ENCODE results near the gene ERC1.

Gene ERC1

DNA sequence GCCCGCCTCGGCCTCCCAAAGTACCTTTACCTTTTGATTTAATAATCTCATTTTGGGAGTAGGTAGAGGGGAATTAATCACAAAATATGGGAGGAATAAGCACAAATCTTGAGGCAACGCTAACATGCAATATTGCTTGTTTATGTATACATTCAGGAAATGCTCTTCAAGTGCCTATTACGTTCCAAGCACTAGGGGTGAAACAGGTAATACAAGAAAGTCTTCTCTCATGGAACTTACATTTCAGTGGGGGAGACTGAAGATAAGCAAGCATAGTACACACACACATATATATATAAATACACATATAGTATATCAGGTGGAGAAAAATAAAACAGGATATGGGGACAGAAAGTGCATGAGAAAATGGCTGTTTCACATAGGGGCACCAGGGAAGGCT is 19.0 kb upstream of the ERC1 start:
- no peaks in the 10 kb centered on the region for H3K4me1 Mint-ChIP-seq
- no peaks in the 10 kb centered on the region for H3K36me3 Mint-ChIP-seq

GRCh38 chr12:974271-974862 is 16.7 kb upstream of the ERC1 start:
- no peaks in the 10 kb centered on the region for H3K27me3 Mint-ChIP-seq
- no peaks in the 10 kb centered on the region for H3K9me3 Mint-ChIP-seq
- H3K4me3 Mint-ChIP-seq: no peak overlapping the region
- no peak overlapping the region for H3K27ac Mint-ChIP-seq
- H3K36me3 Mint-ChIP-seq: no peaks in the 10 kb centered on the region
- peaks cover 7% of the 10 kb centered on the region for H3K4me1 Mint-ChIP-seq
- ATAC-seq: no peak

More for the DNA sequence above, 19.0 kb upstream of the ERC1 start:
- no peak for ATAC-seq
- Mint-ChIP-seq H3K27ac (no peak overlapping the region), H3K9me3 (no peaks in the 10 kb centered on the region), H3K27me3 (no peaks in the 10 kb centered on the region), H3K4me3 (no peak overlapping the region)

- ATAC-seq: no peak
- H3K36me3 Mint-ChIP-seq: no peaks in the 10 kb centered on the region
- no peak overlapping the region for H3K27ac Mint-ChIP-seq
- no peaks in the 10 kb centered on the region for H3K27me3 Mint-ChIP-seq
- no peaks in the 10 kb centered on the region for H3K9me3 Mint-ChIP-seq
- no peak overlapping the region for H3K4me3 Mint-ChIP-seq
- peaks cover 7% of the 10 kb centered on the region for H3K4me1 Mint-ChIP-seq
These were observed 14.4 kb upstream of the ERC1 start for GRCh38 chr12:976644-977043.

- no peak overlapping the region for H3K27ac Mint-ChIP-seq
- no peaks in the 10 kb centered on the region for H3K27me3 Mint-ChIP-seq
- no peaks in the 10 kb centered on the region for H3K36me3 Mint-ChIP-seq
- H3K4me1 Mint-ChIP-seq: peaks cover 7% of the 10 kb centered on the region
- no peak overlapping the region for H3K4me3 Mint-ChIP-seq
- ATAC-seq: no peak
- H3K9me3 Mint-ChIP-seq: no peaks in the 10 kb centered on the region
These were observed 13.9 kb upstream of the ERC1 start for GRCh38 chr12:977156-977555.

- Mint-ChIP-seq H3K4me1 (peaks cover 7% of the 10 kb centered on the region), H3K36me3 (no peaks in the 10 kb centered on the region)
These were observed 11.7 kb upstream of the ERC1 start for GRCh38 chr12:979349-979748.

DNA sequence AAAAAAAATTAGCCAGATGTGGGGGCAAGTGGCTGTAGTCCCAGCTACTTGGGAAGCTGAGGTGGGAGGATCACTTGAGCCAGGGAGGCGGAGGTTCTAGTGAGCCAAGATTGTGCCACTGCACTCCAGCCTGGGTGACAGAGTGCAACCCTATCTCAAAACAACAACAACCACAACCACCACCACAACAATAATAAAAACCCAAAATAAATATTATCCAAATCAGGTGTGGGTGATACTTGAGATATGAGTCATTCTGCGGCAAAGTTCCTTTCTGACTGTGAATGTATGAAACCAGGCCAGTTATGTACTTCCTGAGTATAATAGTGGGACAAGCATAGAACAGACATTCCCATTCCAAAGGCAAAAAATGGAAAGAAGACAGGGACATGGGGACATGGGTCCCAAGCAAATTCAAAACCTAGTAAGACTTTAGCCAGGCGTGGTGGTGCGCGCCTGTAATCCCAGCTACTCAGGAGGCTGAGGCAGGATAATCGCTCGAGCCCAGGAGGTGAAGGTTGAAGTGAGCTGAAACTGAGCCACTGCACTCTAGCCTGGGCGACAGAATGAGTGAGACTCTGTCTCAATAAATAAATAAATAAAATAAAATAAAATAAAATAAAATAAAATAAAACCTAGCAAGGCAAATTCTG is 9.7 kb upstream of the ERC1 start:
- Mint-ChIP-seq H3K36me3 (no peaks in the 10 kb centered on the region), H3K4me3 (no peak overlapping the region), H3K9me3 (no peaks in the 10 kb centered on the region), H3K4me1 (peaks cover 7% of the 10 kb centered on the region), H3K27me3 (no peaks in the 10 kb centered on the region), H3K27ac (no peak overlapping the region)
- no peak for ATAC-seq

More at GRCh38 chr12:979349-979748, 11.7 kb upstream of the ERC1 start:
- ATAC-seq: no peak
- Mint-ChIP-seq H3K9me3 (no peaks in the 10 kb centered on the region), H3K4me3 (no peak overlapping the region), H3K27ac (no peak overlapping the region), H3K27me3 (no peaks in the 10 kb centered on the region)

DNA sequence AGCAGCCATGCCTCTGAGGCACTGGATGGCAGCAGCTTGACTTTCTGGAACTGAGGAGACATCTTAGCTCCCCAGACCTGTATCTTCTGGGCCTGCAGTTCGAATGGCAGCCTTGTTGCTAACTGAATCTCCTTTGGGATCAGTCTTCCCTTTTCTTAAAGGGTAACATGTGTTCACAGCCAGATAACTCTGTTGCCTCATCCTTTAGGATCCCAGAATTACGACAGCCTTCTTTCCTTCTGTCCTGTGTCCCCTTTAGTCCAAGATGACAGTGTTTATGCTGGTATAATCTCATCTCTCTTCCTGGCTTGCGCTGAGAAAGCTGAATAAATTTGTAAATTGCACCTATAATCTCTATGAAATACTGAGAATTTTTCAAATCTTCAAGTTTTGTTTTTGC is 9.1 kb upstream of the ERC1 start:
- H3K4me3 Mint-ChIP-seq: no peak overlapping the region
- no peaks in the 10 kb centered on the region for H3K9me3 Mint-ChIP-seq
- no peak for ATAC-seq
- no peaks in the 10 kb centered on the region for H3K36me3 Mint-ChIP-seq
- peaks cover 7% of the 10 kb centered on the region for H3K4me1 Mint-ChIP-seq
- no peak overlapping the region for H3K27ac Mint-ChIP-seq
- H3K27me3 Mint-ChIP-seq: no peaks in the 10 kb centered on the region

GRCh38 chr12:988646-989045 is 2.4 kb upstream of the ERC1 start:
- no peaks in the 10 kb centered on the region for H3K9me3 Mint-ChIP-seq
- H3K27ac Mint-ChIP-seq: no peak overlapping the region
- peaks cover 15% of the 10 kb centered on the region for H3K4me1 Mint-ChIP-seq
- no peak overlapping the region for H3K4me3 Mint-ChIP-seq
- no peaks in the 10 kb centered on the region for H3K36me3 Mint-ChIP-seq
- no peaks in the 10 kb centered on the region for H3K27me3 Mint-ChIP-seq
- ATAC-seq: no peak

- no peak for ATAC-seq
- no peaks in the 10 kb centered on the region for H3K27me3 Mint-ChIP-seq
- no peaks in the 10 kb centered on the region for H3K9me3 Mint-ChIP-seq
- peaks cover 15% of the 10 kb centered on the region for H3K4me1 Mint-ChIP-seq
- H3K27ac Mint-ChIP-seq: no peak overlapping the region
- H3K4me3 Mint-ChIP-seq: no peak overlapping the region
- no peaks in the 10 kb centered on the region for H3K36me3 Mint-ChIP-seq
These were observed 2.0 kb upstream of the ERC1 start for GRCh38 chr12:989051-989450.

DNA sequence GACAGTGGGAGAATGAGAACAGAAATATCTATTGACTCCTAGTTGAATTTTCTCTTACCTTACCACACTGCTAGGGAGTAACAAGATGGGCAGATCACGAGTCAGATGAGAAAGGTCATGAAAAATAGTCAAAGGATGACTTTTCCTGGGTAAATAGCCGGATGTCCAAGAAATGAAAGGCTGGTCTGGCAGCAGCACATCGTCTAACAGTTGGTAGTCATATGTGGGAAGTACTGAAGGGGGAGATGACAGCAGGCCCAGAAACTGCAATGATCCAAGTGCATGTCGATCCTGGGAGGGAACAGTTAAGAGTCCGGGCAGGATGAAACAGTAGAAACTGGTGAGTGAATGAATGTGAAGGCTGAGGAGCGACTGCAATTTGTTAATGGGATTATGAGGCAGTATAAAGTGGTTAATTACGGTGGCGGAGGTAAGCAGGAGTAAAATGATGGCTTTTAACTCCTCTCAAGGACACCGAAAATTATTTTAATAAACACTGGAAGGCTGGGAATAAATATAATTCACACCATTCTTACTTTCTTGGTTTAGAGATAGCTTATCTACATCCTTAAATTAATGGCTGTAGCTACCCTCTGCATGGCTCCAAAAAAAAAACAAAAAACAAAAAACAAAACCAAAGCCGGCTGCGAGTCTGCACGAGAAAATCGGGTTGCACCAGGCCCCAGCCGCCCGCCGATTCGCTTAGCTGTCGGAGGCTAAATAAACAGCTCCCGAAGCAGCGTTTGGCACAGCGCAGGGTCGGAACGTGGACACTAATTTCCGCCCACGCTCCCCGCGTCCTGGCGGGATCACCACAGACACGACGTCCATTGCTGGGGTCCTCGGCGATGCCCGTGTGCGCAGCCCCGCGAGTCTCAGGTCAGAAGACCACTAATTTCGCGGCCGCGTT is 1.0 kb upstream of the ERC1 start:
- ATAC-seq: peak; percentile 44
- Mint-ChIP-seq H3K27ac (peak overlapping the region; percentile 96), H3K27me3 (no peaks in the 10 kb centered on the region), H3K4me1 (peaks cover 18% of the 10 kb centered on the region), H3K36me3 (no peaks in the 10 kb centered on the region), H3K9me3 (no peaks in the 10 kb centered on the region), H3K4me3 (peak overlapping the region; percentile 84)

- Mint-ChIP-seq H3K4me1 (peaks cover 28% of the 10 kb centered on the region), H3K9me3 (no peaks in the 10 kb centered on the region), H3K27me3 (no peaks in the 10 kb centered on the region), H3K27ac (peak overlapping the region; percentile 96), H3K36me3 (no peaks in the 10 kb centered on the region), H3K4me3 (peak overlapping the region; percentile 84)
- ATAC-seq: peak; percentile 81
These were observed 619 bp downstream of the ERC1 start for GRCh38 chr12:991350-992333.

- H3K4me3 Mint-ChIP-seq: no peak overlapping the region
- H3K27me3 Mint-ChIP-seq: no peaks in the 10 kb centered on the region
- H3K27ac Mint-ChIP-seq: no peak overlapping the region
- no peaks in the 10 kb centered on the region for H3K36me3 Mint-ChIP-seq
- no peaks in the 10 kb centered on the region for H3K9me3 Mint-ChIP-seq
- no peak for ATAC-seq
- peaks cover 38% of the 10 kb centered on the region for H3K4me1 Mint-ChIP-seq
These were observed 1.6 kb downstream of the ERC1 start for GRCh38 chr12:992647-993046.

DNA sequence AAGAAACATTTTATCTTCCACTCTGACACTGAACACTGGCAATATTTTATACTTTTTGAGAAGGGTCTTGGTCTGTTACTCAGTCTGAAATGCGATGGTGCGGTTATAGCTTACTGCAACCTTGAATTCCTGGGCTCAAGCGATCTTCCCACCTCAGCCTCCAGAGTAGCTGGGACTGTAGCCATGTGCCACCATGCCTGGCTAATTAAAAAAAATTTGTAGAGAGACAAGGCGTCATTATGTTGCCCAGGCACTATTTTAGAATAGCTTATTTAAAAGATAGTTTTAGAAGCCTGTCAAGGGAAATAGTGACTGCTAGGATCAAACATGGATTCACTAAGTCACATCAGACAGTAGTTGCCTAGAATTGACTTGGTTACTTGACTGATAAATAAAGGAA is 5.9 kb downstream of the ERC1 start:
- Mint-ChIP-seq H3K36me3 (no peaks in the 10 kb centered on the region), H3K27me3 (no peaks in the 10 kb centered on the region), H3K4me1 (peaks cover 46% of the 10 kb centered on the region), H3K9me3 (no peaks in the 10 kb centered on the region), H3K4me3 (no peak overlapping the region), H3K27ac (no peak overlapping the region)
- no peak for ATAC-seq

DNA sequence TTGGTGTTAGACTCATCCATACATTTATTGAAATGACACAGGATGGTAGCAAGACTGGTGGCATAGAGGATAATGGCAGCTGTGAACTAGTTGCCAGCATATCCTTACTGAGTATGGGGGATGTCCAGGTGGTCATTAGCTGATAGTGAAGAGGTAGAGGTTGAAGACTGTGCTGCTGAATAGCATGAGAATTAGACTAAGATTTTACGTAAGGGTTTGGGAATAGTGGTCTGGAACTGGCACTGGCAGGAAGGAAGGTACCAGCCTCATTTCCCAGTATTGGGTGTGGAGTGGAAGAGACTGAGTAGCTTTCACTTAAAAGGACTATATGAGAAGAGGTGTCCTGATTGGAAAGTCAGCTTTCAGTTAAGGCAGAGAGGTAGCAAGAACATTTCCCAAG is 6.5 kb downstream of the ERC1 start:
- H3K36me3 Mint-ChIP-seq: no peaks in the 10 kb centered on the region
- H3K4me1 Mint-ChIP-seq: peaks cover 41% of the 10 kb centered on the region
- no peak for ATAC-seq
- H3K9me3 Mint-ChIP-seq: no peaks in the 10 kb centered on the region
- no peak overlapping the region for H3K27ac Mint-ChIP-seq
- no peak overlapping the region for H3K4me3 Mint-ChIP-seq
- H3K27me3 Mint-ChIP-seq: no peaks in the 10 kb centered on the region
